HG03354 (cell line): ENCODE measurements around the gene KIAA0825.
"Not testable (repeated sequence)": the region's sequence is repeated elsewhere in the genome, so short reads cannot be mapped to it uniquely, and the experiment has no call there.

ENCODE experiments used
- ATAC-seq: cut with Tn5 transposase; IDR thresholded peaks from one replicate; pipeline ENCODE4 v1.9.1; 2021; ENCODE audit warnings: mild to moderate bottlenecking; ENCODE audit not compliant: unreplicated experiment, poor library complexity, severe bottlenecking

Gene KIAA0825

GRCh38 chr5:94391996-94392395, 226.4 kb downstream of the KIAA0825 start:
- ATAC-seq: no peak

- ATAC-seq: no peak
Measured at GRCh38 chr5:94389515-94389899, 228.9 kb downstream of the KIAA0825 start.

GRCh38 chr5:94388773-94389514, 229.5 kb downstream of the KIAA0825 start:
- no peak for ATAC-seq

- no peak for ATAC-seq
Measured at GRCh38 chr5:94385767-94386166, 232.6 kb downstream of the KIAA0825 start.

GRCh38 chr5:94378062-94378461, 240.3 kb downstream of the KIAA0825 start:
- no peak for ATAC-seq

- no peak for ATAC-seq
Measured at GRCh38 chr5:94376672-94377345, 241.6 kb downstream of the KIAA0825 start.

- ATAC-seq: no peak
Measured at GRCh38 chr5:94375801-94376200, 242.6 kb downstream of the KIAA0825 start.

GRCh38 chr5:94374336-94374735, 244.1 kb downstream of the KIAA0825 start:
- no peak for ATAC-seq

- ATAC-seq: no peak
Measured at GRCh38 chr5:94367900-94368299, 250.5 kb downstream of the KIAA0825 start.

GRCh38 chr5:94366811-94367210, 251.6 kb downstream of the KIAA0825 start:
- no peak for ATAC-seq

GRCh38 chr5:94362857-94363256, 255.5 kb downstream of the KIAA0825 start:
- ATAC-seq: no peak

- no peak for ATAC-seq
Measured at GRCh38 chr5:94361832-94362796, 256.3 kb downstream of the KIAA0825 start.

GRCh38 chr5:94361161-94361560, 257.2 kb downstream of the KIAA0825 start:
- ATAC-seq: no peak

GRCh38 chr5:94360382-94361130, 257.8 kb downstream of the KIAA0825 start:
- no peak for ATAC-seq

GRCh38 chr5:94359880-94360279, 258.5 kb downstream of the KIAA0825 start:
- ATAC-seq: no peak

GRCh38 chr5:94355811-94356210, 262.6 kb downstream of the KIAA0825 start:
- no peak for ATAC-seq

- ATAC-seq: not testable (repeated sequence)
Measured at GRCh38 chr5:94354837-94355485, 263.4 kb downstream of the KIAA0825 start.

GRCh38 chr5:94353605-94354004, 264.8 kb downstream of the KIAA0825 start:
- ATAC-seq: no peak

- no peak for ATAC-seq
Measured at GRCh38 chr5:94347130-94347529, 271.3 kb downstream of the KIAA0825 start.
